Activated T-cell treated with anti-CD3 and anti-CD28 coated beads for 24 hours (primary cell): ENCODE measurements around the gene ASB6.
"Not testable (repeated sequence)": the region's sequence is repeated elsewhere in the genome, so short reads cannot be mapped to it uniquely, and the experiment has no call there.

Experiments
- DNase-seq: peaks from one replicate; pipeline ENCODE4 v3.0.0-alpha.2; 2020; ENCODE audit warnings: low read depth

Gene ASB6

GRCh38 chr9:129606161-129607026, 35.6 kb downstream of the ASB6 start:
- DNase-seq = no peak

- no peak for DNase-seq
These were observed 37.2 kb downstream of the ASB6 start for GRCh38 chr9:129604766-129605163.

DNA sequence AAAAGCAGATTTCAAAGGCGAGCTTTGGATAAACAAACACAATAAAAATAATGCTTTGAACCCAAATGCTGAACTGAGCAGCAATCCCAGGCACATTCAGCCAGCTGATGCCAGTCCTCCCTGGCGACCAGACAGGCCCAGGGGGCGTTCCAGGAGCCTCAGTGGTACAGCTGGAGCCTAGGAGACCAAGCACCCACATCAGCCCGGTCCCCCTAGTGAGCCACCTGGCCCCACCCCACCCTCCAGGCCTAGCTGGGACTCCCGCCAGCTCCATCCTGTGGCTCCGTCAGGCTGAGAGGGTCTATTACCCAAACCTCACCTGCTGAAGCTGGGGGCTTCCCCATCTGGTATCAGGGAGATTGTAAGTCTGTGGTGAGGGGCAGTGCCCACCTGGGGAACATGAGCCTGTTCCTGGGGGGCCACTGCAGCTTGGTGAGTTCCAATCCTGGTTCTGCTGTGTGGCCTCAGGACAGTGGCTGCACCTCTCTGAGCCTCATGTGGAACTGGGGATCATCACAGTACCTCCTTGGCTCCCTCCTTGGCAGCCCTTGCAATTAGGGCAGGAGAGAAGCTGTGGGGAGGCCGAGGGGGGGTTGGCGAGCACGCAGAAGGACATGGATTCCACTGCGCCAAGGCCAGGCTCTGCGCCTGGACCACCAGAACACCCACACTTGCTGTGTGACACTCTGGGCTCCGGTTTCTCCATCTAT, 37.7 kb downstream of the ASB6 start:
- no peak for DNase-seq

- DNase-seq = no peak
These were observed 39.1 kb downstream of the ASB6 start for GRCh38 chr9:129602598-129603415.

DNA sequence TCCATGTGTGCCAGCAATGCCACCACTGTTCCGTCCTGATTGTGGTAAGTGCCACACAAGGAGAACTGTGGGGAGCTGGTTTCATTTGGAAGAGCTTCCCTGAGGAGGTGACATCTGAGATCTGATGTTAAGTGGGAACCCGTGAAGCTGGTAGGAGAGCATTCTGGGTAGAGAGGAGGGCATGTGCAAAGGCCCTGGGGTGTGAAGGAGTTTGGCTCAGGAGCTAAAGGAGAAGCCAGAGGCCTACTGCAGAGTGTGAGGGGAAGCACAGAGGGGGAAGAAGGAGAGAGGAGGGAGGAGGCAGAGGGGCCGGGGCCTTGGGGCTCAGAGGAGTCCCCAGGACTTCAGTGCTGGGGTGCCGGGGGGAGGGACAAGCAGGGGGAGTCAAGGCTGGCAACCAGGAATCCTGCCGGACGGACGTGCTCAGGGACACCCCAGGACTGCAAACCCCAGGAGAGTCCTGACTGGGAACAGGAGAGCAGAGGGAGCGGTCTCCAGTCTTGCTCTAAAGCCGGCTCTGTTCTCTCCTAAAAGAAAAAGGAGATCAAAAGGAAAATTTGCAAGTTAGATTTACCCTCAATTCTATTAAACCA, 40.8 kb downstream of the ASB6 start:
- no peak for DNase-seq

DNA sequence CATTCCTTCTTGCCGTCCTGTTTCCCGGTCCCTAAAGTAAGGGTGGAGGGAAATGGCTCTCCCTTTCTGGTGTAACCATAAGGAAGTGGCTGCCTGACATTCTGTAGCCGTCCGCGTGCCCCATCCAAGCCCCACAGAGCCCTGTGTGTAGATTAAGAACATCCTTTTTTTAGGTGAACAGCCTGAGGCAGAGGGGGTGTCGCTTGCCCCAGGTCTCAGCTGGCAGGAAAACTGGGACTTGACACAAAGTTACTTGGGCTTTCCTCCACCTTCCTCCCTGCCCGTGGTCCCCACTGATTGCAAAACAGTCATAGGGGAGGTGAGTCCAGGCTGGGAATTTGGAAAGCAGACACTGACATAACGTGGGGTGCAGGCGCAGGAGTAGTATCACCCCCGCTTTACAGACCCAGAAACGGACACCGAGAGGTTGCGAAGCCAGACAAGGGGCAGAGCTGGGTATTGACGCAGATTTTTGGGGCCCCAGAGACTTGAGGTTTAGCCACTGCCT, 43.8 kb downstream of the ASB6 start:
- no peak for DNase-seq

DNA sequence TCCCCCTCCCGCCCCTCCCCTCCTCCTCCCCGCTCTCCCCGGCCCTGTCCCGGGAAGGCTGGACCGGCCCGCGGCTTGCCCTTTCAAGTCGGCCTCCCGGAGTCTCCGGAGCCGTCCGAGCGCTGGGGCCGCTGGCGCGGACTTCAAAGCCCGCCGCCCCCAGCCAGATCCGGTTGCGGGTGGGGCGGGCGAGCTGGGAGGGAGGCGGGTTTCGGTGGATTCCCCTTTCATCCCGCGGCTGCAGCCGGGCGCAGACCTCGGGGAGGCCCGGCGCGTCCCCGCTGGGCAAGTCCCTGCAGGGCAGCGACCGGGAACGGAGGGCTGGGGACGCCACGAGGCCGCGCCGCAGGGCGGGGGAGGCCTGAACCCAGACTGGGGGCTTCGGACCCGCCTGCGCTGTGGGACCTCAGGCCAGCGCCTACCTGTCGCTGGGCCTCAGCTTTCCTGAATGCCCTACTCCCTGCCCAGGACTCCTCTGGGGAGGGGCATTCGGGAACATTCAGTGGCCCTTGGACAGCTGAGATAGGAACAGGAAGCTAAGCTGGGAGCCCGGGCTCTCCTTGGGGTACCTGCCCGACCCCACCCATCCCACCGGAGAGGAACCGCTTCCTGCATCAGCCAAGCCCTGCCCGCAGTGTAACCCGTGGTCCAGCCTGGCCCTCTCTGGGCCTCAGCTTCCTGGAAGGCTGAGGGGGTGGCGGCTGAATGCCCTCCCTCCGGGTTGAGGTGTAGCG, 44.4 kb downstream of the ASB6 start:
- no peak for DNase-seq

DNA sequence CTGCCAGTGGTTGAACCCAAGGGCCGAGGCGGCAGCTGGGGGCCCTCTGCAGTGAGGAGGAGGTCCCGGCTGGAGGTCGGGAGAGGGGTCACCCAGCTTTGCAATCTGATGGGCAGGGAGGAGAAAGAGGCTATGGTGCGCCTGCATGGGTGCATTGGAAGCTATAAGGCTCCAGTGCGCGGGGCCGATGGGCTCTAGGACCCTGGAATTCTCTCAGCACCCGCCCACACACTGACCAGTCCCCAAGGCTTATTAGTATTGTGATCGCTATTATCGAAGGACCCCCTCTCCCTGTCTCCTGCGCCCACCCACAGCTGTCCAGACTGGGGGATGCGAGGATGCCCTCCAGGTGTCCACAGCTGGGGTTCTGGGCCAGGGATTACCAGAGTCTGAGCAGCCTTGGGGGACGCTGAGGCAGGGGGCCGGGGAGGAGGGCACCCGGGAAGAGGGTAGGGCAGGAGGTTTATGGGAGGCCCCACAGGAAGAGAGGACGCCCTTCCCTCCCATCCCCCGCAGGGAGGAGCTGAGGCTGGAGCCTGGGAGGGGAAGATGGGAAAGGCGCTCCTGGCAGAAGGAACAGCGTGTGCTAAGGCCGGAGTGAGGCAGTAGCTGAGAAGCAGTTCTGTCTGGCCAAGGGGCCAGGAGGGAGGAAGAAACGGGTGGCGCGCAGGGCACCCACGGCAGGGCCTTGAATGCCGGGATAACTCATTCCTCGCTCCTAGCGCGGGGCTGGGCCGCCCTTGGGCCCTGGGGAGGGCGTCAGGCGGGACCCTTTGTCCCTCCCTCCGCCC, 45.2 kb downstream of the ASB6 start:
- no peak for DNase-seq

GRCh38 chr9:129595903-129596540, 45.9 kb downstream of the ASB6 start:
- DNase-seq = no peak

GRCh38 chr9:129595311-129595741, 46.6 kb downstream of the ASB6 start:
- no peak for DNase-seq

DNA sequence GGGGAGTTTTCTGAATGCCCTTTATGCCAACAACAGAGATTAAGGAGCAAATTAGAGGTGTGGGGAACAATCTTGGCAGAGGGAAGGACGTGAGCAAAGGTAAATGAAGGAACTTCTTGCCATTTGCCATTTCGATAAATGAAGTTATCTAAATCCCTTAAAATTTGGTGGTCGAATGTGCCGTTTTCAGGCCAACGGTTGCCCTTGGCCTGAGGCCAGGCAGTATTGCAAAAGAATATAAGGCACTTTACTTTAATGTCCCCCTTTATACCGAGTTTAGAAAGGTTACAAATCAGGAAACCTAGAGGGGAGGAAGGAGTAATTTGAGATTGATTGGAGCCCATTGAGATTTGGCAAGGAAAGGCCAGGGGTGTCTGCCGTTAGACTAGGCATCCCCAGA, 47.3 kb downstream of the ASB6 start:
- no peak for DNase-seq

- DNase-seq = not testable (repeated sequence)
These were observed 49.2 kb downstream of the ASB6 start for GRCh38 chr9:129592790-129593189.

DNA sequence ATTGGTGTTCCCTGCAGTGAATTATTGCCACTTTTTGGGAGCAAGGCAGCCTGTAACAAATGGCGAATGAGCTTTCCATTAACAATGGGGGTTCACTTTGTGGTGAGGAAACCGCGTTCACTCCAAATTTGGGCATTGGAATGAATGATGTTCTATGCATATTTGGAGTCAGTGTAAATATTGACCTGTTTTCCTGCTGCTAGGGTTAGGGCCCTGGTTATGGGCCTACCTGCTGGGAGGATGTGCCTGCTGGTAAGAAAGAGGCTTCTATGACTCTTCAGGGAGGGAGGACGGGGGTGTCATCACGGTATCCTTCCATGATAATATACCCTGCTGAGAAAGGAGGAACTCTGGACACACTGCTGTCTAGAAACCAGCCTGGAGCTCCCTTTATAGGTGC, 50.0 kb downstream of the ASB6 start:
- DNase-seq = no peak

DNA sequence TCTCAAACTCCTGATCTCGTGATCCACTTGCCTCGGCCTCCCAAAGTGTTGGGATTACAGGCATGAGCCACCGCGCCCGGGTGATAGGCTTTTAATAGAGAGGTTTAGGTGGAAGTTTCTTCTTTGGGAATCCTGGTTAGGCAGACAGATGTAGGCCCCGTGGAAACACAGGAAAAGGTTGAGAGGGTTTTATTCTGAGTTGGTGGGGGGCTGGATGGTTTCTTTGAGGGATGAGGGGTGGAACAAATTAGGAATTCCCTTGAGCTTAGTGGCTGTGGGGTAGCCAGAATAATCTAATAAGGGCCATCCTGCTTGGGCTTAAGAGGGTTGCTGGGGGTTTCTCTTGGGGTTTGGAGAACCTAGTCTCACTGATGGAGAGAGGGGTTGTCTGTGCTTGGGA, 51.5 kb downstream of the ASB6 start:
- no peak for DNase-seq

DNA sequence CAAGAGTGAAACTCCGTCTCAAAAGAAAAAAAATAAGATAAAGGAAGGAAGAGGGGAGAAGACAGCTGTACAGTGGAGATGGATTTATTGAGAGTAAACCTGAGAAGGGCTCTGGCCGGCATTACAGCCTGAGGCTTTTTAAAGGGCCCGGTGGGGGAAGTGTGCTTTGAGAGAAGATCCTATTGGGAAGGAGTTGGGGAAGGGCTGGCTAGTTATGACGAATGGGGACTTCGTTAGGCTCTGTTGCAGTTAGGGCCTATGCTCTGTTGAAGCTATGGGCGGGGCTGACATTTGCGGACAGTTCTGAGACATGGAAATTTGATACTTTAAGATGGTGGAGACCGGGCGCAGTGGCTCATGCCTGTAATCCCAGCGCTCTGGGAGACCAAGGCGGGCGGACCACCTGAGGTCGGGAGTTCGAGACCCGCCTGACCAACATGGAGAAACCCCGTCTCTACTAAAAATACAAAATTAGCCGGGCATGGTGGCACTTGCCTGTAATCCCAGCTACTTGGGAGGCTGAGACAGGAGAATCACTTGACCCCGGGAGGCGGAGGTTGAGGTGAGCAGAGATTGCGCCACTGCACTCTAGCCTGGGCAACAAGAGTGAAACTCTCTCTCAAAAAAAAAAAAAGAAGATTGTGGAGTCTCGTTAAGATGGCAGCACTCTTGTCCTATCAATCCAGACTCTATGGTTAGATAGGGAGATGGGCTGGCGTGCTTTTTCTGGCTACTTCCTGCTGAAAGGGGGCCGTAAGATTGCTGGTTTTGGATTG, 54.3 kb downstream of the ASB6 start:
- no peak for DNase-seq

DNA sequence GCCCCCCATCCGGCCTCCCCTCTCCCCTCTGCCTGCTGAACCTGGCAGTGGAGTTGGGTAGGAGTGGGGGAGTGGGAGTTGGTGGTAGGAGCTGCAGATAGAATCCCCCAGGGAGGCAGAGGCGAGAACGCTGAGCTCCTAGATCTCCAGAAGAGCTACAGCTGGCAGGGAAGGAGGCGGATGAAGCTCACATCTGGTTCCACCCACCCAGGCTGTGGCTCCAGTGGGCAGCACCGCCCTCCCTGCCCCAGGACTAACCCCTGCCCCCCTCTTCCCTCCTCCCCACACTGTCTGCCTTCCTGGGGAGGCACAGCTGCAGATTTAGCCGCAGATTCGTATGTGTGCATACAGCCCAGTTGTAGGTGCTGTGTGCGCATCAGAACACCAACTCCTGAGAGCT, 55.3 kb downstream of the ASB6 start:
- no peak for DNase-seq

GRCh38 chr9:129586245-129586644, 55.7 kb downstream of the ASB6 start:
- DNase-seq = no peak

DNA sequence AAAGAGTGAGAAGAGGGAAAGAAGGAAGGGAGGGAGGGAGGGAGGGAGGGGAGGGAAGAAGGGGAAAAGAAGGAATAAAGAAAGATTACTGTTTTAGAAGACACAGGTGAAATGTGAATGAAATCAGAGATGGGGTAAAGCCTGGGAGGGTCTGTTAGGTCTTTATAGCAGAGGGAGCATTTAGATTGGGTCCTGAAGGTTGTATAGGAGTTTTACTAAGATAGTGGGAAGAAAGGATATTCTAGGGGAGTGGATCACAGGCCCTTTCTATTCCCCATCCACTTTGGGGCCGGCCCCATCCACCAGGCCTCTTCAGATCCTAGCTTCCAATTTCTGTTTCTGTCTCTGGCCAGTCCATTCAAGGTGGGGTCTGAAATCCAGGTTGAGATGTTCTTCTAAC, 56.6 kb downstream of the ASB6 start:
- DNase-seq = no peak
